NCI-H526 (cell line): ENCODE data around the gene EP400.
A peak's percentile ranks its signal among the peaks of the same experiment; 100 is the strongest.

Source experiments
- DNase-seq, 2 experiments: peaks; one replicate each; lab custom pipeline; 2025; lab: John Stamatoyannopoulos, UW

EP400 gene

DNA sequence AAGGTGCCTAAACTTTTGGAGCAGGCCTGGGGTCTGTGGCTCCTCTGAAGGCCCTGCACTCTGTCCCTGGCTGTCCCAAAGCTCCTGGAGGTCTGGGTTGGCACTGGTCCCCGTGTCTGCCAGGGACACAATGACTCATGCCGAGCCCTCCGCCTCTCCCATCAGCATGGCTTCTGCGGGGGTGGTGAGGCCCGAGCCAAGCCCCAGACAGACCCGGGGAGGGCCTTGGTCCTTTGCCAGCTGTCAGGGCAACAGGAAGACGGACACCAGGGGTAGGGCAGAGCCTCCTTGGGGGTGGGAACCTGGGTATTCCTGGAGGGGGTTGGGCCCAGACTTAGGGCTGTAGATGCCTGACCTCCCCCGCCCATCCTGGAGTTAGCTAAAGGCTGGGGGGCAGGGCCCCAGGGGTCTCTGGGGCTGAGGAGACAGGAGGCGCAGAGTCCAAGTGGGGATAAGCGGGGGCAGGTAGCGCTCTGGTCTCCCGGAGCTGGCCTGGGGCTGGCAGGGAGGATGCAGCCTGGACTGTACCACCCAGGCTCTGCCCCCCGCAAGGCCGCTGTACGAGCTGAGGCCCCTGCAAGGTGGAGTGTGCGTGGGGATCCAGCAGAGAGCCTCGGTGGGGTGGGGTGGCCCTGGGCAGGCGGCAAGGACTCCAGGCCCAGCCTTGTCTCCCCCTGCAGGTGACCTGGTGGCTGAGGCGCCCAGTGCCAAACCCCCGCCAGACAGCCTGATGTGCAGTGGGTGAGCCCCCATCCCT lies 37.0 kb upstream of the EP400 start:
- DNase-seq, result no peak

DNA sequence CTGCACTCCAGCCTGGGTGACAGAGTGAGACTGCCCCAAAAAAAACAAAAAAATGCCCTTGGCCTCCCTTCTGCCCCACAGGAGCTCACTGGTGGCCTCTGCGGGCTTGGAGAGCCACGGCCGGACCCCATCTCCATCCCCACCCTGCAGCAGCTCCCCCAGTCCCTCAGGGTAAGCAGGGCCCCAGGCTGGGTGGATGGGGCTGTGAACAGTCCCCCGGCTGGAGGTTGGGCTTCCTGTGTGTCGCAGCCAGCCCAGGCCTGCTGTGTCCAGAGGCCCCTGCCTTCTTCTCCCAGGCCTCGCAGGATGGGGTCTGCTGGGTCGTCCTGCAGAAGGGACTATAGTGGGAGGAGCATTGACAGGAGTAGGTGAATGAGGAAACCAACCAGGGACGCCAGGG lies 36.1 kb upstream of the EP400 start:
- no peak for DNase-seq

DNA sequence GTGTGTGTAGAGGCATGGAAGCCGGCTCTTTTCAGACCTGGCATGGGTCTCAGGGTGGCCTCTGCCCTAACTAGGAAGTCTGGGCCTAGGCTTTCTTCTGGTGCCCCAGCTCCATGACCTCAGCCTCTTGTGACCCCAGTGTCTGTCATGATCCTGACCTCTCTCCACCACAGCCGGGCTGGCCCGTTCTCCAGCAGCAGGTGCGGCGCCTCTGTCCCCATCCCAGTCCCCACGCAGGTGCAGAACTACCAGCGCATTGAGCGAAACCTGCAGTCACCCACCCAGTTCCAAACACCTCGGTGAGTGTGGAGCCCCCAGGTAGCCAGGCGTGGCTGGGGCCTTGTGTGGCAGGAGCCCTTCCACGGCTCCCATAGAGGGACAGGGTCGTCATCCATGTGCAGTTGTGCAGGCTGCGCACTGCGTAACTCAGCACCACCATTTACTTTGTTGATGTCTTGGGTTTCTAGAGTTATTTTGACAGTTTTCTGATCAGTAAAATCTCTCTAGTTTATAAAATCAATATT lies 35.5 kb upstream of the EP400 start:
- DNase-seq, result no peak

DNA sequence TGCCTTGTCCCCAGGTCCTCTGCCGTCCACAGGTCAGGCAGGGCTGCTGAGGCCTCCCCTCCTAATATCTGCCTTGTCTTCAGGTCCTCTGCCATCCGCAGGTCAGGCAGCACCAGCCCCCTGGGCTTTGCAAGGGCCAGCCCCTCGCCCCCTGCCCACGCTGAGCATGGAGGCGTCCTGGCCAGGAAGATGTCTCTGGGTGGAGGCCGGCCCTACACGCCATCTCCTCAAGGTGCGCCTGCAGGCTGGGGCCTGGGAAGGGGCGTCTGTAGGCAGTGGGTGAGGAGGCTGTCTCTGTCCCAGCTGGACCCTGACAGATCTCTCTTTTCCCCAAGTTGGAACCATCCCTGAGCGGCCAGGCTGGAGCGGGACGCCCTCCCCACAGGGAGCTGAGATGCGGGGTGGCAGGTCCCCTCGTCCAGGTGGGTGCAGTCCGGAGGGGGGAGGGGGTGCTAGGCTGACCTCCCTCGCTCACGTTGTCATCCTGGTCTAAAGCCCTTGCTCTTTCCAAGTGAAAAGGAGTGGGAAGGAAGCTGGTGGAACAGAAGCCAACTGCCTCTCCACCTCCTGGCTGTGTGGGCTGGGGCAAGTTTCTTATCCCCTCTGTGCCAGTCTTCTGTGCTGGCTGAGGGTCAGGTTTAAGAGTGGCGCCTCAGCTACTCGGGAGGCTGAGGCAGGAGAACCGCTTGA lies 34.6 kb upstream of the EP400 start:
- DNase-seq, result no peak

DNA sequence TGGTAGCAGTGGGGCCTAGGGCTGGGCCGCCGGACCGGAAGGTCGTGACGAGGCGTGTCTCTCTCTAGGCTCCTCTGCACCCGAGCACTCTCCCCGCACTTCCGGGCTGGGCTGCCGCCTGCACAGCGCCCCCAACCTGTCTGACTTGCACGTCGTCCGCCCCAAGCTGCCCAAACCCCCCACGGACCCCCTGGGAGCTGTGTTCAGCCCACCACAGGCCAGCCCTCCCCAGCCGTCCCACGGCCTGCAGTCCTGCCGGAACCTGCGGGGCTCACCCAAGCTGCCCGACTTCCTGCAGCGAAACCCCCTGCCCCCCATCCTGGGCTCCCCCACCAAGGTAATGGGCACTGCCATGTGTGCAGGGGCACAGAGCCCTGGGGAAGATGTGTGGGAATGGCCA lies 33.9 kb upstream of the EP400 start:
- DNase-seq, result no peak

DNA sequence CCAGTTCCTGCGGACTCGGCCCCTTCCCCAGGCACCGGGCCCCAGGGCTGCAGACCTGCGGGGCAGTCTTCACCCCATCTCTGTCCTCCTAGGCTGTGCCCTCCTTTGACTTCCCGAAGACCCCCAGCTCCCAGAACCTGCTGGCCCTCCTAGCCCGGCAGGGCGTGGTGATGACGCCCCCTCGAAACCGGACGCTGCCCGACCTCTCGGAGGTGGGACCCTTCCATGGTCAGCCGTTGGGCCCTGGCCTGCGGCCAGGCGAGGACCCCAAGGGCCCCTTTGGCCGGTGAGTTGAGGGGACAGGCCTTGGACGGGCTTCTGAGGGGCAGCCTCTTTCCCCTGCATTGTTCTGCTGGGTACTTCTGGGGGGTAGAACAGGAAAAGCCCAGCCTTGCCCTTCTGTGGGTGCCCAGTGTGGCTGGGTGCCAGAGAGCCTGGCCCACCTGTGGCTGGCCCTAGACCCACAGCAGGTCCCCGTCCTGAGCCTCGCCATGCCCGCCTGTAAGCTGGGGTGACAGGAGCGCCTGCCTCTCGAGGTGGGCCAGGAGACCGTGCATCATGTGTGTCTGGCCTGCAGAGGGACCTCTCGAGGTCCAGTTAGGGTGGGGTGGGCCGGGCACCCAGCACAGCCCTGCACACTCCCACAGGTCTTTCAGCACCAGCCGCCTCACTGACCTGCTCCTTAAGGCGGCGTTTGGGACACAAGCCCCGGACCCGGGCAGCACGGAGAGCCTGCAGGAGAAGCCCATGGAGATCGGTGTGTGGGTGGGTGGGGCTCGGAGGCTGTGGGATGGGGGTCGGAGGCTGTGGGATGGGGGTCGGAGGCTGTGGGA lies 33.2 kb upstream of the EP400 start:
- DNase-seq, result no peak

DNA sequence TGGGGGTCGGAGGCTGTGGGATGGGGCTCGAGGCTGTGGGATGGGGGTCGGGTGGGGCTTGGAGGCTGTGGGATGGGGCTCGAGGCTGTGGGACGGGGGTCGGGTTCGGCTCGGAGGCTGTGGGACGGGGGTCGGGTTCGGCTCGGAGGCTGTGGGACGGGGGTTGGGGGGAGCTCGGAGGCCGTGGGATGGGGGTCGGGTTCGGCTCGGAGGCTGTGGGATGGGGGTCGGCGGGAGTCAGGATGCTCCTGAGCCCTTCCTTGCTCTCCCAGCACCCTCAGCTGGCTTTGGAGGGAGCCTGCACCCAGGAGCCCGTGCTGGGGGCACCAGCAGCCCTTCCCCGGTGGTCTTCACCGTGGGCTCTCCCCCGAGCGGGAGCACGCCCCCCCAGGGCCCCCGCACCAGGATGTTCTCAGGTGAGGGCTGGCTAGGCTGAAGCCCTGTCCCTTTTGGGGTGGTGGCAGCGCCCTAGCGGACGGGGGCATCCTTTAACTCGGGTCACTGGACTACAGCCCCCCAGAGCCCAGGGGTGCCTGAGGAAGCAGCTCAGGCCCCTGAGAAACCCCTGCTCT lies 32.5 kb upstream of the EP400 start:
- no peak for DNase-seq

DNA sequence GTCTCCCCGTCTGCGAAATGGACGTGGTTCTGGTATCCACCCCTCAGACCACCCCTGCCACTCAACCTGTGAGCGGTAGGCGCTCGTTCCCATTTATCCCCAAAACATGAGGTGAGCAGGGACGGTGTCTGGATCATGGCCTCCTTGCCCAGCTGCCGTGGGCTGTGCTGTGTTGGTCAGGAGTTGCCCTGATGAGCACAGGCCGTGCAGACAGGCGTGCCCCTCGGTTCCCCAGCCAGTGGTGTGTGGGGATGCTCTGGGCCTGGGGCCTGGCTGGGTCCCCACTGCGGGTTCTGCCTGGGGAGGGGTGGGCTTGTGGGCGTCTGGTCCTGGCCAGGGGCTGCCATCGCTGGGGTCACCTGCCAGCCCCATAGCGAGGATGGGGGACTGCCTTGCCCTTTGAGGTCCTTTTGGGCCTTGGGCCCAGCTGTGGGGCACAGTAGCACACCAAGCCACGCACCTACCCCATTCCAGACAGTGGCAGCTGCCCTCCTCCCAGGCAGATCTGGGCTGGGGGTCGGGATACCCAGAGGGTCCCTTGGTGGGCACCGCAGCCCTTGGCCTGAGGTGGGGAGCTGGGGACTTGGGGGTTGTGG lies 31.9 kb upstream of the EP400 start:
- no peak for DNase-seq

DNA sequence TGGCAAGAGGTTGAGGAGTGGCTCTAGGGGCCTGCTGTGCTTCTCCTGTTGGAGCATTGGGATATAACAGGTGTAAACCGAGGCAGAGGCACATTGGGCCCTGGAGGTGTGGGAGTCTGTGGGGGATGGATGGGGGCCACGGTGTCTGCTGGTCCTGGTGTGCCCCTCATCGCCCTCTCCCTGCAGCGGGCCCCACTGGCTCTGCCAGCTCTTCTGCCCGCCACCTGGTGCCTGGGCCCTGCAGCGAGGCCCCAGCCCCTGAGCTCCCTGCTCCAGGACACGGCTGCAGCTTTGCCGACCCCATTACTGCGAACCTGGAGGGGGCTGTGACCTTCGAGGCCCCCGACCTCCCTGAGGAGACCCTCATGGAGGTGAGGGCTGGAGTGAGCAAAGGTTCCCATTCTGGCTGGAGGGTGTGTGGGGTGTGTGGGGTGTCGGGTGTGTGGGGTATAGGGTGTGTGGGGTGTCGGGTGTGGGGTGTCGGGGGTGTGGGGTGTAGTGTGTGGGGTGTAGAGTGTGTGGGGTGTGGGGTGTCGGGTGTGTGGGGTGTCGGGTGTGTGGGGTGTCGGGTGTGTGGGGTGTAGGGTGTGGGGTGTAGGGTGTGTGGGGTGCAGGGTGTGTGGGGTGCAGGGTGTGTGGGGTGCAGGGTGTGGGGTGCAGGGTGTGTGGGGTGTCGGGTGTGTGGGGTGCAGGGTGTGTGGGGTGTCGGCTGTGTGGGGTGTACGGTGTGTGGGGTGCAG lies 31.3 kb upstream of the EP400 start:
- no peak for DNase-seq

DNA sequence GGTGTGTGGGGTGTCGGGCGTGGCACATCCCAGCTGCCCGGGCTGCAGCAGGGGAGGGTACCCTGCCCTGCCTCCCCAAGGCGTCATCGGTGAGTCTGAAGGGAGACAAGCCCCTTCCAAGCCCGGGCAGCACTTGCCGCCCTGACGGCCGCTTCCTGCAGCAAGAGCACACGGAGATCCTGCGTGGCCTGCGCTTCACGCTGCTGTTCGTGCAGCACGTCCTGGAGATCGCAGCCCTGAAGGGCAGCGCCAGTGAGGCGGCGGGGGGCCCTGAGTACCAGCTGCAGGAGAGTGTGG lies 30.7 kb upstream of the EP400 start:
- DNase-seq, result no peak

DNA sequence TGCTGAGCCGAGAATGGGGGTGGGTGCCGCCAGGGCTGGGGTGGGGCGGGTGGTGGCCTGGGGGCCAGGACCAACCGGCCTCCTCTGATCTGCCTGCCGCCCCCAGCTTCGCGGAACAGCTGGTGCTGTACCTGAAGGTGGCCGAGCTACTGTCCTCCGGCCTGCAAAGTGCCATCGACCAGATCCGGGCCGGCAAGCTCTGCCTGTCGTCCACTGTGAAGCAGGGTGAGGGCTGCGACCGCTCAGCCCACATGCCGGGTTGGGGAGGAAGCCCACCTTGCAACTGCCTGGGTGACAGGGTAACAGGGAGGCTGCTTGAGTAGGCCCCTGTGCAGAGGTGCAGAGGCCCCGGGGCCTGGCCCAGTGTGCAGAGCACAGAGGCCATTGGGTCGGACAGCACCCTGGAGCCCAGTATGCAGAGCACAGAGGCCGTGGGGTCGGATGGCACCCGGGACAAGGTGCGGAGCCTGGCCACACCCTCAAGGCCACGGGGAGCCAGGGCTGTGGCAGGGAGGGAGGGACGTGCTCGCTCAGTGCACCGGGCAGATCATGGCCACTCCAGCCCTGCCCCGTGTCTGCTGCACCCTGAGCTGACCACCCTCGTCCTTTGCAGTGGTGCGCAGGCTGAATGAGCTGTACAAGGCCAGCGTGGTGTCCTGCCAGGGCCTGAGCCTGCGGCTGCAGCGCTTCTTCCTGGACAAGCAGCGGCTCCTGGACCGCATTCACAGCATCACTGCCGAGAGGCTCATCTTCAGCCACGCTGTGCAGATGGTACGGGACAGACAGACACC lies 30.2 kb upstream of the EP400 start:
- no peak for DNase-seq

DNA sequence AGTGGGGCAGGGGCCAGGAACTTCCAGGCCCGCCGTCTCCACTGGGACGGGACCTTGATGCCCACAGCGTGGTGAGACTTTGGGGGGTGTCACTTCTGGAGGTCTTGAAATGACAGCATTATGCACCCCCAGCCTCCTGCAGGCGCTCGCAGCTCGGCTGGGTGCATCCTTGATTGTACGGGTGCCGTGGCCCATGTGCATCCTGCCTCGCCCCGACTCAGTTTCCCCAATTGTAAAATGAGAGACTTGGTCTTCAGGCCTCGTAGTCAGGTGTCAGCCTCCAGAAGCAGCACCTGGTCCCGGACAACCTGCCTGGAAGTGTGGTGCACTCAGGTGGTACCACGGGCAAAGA lies 29.6 kb upstream of the EP400 start:
- DNase-seq, result no peak

DNA sequence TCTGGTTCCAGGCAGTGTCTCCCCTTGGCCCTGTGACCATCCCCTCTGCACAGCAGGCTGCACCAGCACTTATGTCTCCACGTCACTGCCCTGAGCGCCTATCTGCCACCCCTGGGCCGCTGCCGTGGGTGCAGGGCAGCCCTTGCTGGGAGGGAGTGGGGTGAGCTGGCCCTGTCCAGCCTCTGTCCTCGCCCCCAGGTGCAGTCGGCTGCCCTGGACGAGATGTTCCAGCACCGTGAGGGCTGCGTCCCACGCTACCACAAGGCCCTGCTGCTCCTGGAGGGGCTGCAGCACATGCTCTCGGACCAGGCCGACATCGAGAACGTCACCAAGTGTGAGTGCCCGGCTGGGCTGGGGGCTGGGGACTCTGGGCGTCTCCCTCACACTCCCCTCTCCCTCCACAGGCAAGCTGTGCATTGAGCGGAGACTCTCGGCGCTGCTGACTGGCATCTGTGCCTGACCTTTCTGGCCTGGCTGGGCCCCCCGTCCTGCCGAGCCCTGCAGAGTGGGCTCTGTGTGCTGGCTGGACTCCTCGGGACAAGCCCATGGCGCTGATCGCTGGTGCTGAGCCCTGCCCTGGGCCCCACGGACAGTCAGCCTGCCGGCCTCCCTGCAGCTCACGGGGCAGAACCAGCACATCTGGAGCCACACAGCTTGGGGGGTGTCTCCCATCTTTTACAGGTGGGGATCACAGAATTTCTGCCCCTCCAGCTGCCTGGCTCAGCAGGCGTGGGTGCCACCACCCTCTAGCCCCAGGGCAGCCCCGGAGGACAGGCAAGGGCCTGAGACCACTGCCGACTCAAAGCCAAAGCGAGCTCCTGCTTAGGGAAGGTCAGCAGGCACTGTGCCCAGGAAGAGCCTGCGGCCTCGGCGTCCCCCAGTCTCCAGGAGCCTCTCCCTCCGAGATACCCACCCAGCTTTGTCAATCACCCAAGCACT lies 28.6 kb upstream of the EP400 start:
- no peak for DNase-seq

DNA sequence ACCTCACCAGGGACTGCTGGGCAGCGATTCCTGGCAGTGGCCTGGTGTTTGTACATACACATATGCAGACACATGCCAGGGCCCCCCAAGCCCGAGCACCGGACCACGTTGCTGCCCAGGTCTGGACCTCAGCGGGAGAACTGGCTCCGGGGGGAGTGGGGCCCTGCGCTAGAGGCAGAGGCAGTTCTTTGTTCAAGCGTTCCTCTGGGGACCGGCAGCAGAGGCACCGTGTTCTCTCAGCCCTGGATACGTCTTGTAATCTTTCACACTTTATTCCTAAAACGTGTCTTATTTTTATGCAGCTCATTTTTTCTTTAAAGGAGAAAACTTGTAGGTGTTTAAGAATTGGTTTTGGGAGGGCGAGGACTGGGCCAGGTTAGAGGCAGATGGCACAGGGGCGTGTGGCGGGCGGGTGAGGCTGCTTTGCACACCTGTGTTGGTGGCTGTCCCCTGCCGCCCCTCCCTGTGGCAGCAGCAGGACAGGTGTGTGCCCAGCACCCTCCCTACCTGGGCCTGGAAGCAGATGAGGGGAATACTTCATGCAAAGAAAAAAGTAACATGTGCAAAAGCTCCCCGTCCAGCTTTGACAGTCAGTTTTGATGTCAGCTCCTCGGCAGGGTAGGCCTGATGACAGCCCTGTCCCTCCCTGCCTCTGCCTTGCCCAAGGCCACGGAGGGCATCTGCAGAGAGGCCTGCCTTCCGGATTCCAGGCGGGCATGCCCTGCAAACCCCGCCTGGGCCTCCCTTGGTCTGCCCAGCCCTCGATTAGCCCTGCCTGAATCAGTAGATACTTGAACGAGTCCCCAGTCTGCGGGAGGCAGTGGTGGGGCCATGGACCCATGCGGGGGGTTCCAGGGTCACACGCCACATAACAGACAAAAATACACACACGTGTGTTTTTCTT lies 27.6 kb upstream of the EP400 start:
- DNase-seq, result peak in 1 of 2 experiments; percentile 25

DNA sequence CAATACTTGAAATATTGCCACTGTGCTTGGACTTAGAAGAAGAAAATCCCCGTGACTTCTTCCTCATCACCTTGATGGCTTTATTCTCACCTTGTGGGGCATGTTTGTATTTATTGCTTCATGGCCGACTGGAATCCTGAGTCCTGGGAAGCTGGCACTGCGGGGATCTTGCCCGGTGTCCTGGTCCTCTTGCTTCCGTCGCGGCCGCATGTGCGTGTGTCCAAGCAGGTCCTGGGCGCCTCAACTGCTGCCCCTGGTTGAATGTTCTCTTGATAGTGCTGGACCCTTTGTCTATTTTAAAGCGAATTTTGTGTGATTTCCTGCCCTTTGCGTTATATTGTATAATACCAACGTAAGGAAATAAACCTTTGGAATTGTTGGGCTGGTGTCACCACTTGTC lies 27.0 kb upstream of the EP400 start:
- DNase-seq, result no peak

DNA sequence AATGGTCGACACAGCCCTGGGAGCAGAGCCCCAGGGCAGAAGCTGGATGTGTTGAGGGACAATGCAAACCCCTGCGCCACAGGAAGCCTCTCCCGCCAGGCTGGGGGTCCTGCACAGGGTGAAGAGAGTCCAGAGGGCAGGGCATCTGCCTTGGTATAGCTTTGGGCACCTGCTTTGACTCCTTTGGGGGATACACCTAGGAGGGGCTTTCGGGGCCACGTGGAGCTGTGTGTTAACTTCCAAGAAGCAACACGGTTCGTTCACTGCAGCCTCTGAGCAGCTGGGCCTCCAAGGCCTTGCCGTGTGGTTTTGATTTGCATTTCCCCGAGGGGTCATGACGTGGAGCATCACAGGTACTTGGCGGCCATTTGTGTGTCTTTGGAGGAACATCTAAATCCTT lies 26.5 kb upstream of the EP400 start:
- peak; percentile 45 to 85 for DNase-seq

DNA sequence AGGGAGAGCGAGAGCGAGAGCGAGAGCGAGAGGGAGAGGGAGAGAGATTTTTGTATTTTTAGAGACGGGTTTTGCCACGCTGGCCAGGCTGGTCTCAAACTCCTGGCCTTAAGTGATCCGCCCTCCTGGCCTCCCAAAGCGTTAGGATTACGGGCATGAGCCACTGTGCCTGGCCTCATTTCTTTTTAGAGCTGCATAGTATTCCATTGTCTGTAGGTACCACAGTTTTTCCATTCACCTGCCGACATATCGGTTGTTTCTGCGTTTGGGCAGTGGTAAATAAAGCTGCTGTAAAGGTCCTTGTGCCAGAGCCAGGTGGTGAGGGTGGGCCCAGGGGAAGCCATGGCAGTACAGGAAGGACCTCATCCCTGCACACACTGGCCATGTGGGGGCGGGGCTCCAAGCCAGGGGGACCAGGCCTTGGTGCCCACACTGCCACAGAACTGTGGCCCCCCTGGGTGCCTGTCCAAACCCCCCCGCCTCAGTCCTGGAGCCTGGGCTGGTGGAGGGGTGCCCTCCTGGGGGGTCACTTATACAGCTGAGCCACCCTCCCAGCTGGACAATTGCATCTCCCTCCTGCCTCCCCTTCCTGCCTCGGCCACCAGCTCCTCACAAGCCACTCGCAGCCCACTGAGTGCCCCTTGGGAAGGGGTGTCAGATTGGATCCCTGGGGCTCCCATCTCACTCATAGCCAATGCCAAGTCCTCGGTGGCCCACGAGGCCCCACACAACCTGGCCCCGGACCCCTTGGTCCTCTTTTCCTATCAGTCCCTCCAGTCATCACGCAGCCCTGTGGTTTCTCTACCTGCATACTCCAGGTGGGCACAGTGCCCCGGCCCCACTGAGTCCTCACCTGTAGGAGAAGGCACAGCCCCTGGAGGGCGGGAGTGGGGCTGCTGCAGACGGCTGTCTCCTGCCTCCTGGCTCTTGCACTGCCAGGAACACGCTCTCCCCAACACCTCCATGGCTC lies 22.3 kb upstream of the EP400 start:
- DNase-seq, result peak in 1 of 2 experiments; percentile 20
